Measurements from ENCODE around the gene NFYA. TPM values are rescaled to one million over a fixed set of nuclear protein-coding genes. Genes with fewer than 3 reads are reported as not detected.

The NFYA gene
- total RNA-seq, 1 experiment from 2014 or later, result 43.0 TPM

DNA sequence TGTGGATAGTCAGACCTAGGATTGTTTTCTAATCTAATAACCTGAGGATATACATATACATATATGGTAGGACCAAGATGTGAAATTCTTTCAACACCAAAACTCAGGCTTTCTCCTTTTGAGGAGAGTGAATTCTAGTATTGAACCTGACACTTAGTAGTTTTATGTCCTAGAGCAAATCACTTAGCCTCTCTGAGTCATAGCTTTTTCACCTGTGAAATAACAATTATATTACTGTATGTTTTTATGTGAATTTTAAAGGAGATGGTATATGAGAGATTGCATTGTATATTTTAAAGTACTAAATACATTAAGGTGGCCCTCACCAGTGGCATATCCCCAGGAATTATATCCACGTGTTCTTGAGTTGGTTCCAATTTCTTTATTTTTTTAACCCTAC is 46.7 kb downstream of the NFYA start:
- Histone ChIP-seq H3K9me3 (ENCODE audit: control insufficient read depth, low read depth, low read length) (no peaks in the 10 kb centered on the region), H4K8ac (replicated peaks; ENCODE audit: insufficient read length, low read depth, low read length) (no peak overlapping the region), H3K4me1 (ENCODE audit: insufficient read depth, low read length) (no peaks in the 10 kb centered on the region), H3T11ph (ENCODE audit: low read length) (no peak overlapping the region), H3K23me2 (ENCODE audit: insufficient read length, low read depth, low read length, poor library complexity, severe bottlenecking) (no peaks in the 10 kb centered on the region), H2BK120ac (ENCODE audit: low read depth, low read length, poor library complexity, severe bottlenecking) (no peak overlapping the region), H2BK5ac (ENCODE audit: insufficient read length, low read length) (no peak overlapping the region), H3K56ac (ENCODE audit: insufficient read length, low read depth, low read length) (no peak overlapping the region), H3K14ac (ENCODE audit: insufficient read depth, low read length) (no peak overlapping the region), H3K18ac (ENCODE audit: insufficient read length, low read depth, low read length) (no peak overlapping the region), H2BK12ac (ENCODE audit: insufficient read length, low read depth, low read length) (no peak overlapping the region), H2BK20ac (ENCODE audit: low read depth, low read length, poor library complexity, severe bottlenecking) (no peak overlapping the region), H4K91ac (ENCODE audit: insufficient read length, low read depth, low read length) (no peak overlapping the region), H4K5ac (ENCODE audit: insufficient read length, low read depth, low read length) (no peak overlapping the region), H3K27ac (ENCODE audit: insufficient read length, low read depth, low read length) (no peak overlapping the region), H2BK15ac (ENCODE audit: low read depth, low read length) (no peak overlapping the region), H3K4me2 (ENCODE audit: insufficient read depth, insufficient read length, low read length) (no peak overlapping the region), H2AFZ (ENCODE audit: low read length) (no peak overlapping the region), H3K9ac (ENCODE audit: extremely low read depth, insufficient read length, low read length) (no peak overlapping the region), H3K79me2 (ENCODE audit: insufficient read depth, low read length) (no peaks in the 10 kb centered on the region), H4K20me1 (ENCODE audit: control insufficient read depth, insufficient read depth, insufficient read length) (no peaks in the 10 kb centered on the region), H3K79me1 (ENCODE audit: insufficient read depth, low read depth, low read length, poor library complexity, severe bottlenecking) (no peaks in the 10 kb centered on the region), H2AK5ac (ENCODE audit: insufficient read length, low read length) (no peak overlapping the region), H3K27me3 (ENCODE audit: insufficient read depth, low read length) (no peaks in the 10 kb centered on the region), H3K4ac (ENCODE audit: low read depth, low read length) (no peak overlapping the region), H3K23ac (ENCODE audit: insufficient read length, low read depth, low read length) (no peak overlapping the region)
- no peak for TF ChIP-seq CTCF (conservative IDR thresholded peaks at IDR 0.05)
- no peaks in the 10 kb centered on the region for H3K27me3 Mint-ChIP-seq (ENCODE audit: low read depth)
- DNase-seq, result no peak
- H3K4me1 Mint-ChIP-seq, result no peaks in the 10 kb centered on the region
- H3K36me3 Mint-ChIP-seq (ENCODE audit: insufficient read depth in 1 of 3, low read depth in 3 of 3), result peaks cover 0 to 10% (median 4%) of the 10 kb centered on the region in 3 experiments; a peak in 4 of 7 replicates
- no peak overlapping the region for H3K27ac Mint-ChIP-seq
- H3K4me3 Mint-ChIP-seq, result no peak overlapping the region
- WGBS (ENCODE audit: extremely low coverage, insufficient read length, low lambda C conversion rate), result no CpG with 5 or more reads among the region's 1 CpG
- H3K9me3 Mint-ChIP-seq, result no peaks in the 10 kb centered on the region

Data from H9 (cell line).